SK-N-SH (cell line): ENCODE data around the gene XRCC5. TPM values are rescaled to one million over a fixed set of nuclear protein-coding genes. Genes with fewer than 3 reads are reported as not detected.

ENCODE experiments used
- CTCF ChIA-PET: fragments of 300-600, 350-600 bp; formaldehyde crosslinking; extraction: SDS; loops from one replicate; lab custom pipeline; 2021; lab: Yijun Ruan, JAX
- POLR2A ChIA-PET: fragments of 350-600 bp; sonication (Branson Sonifier 250); formaldehyde crosslinking; extraction: SDS; loops from one replicate; lab custom pipeline; 2020; ENCODE audit warnings: antibody characterized with exemption, inconsistent platforms; lab: Yijun Ruan, JAX
- DNase-seq: peaks from one replicate; pipeline ENCODE4 v3.0.0; 2012
- H2AFZ ChIP-seq: fragments of 200-600 bp; sonication (generic); 2 replicates; pipeline ENCODE4 v1.8.1; 2016; ENCODE audit warnings: antibody characterized with exemption, mild to moderate bottlenecking, low read depth
- H3F3A ChIP-seq: fragments of 200-600 bp; sonication (generic); replicated peaks from 2 replicates; pipeline ENCODE3; 2016; ENCODE audit warnings: antibody characterized with exemption, mild to moderate bottlenecking; ENCODE audit not compliant: insufficient read depth
- H3K27ac ChIP-seq, 2 experiments: fragments of 200-500 bp in 1 of 2; fragments of 200-600 bp in 1 of 2; sonication (Bioruptor generic) in 1 of 2; sonication (generic), shearing (Covaris generic) in 1 of 2; 2 replicates each; pipeline versions ENCODE4 v1.5.1 to v1.6.1; 2014 to 2016; ENCODE audit warnings: low read depth in 2 of 2, inconsistent platforms in 1 of 2, low read length in 1 of 2, mild to moderate bottlenecking in 1 of 2, mixed read lengths in 1 of 2
- H3K27me3 ChIP-seq: fragments of 200-600 bp; sonication (generic), shearing (Covaris generic); 2 replicates; pipeline ENCODE4 v1.6.1; 2016; ENCODE audit warnings: mixed run types; ENCODE audit not compliant: insufficient read depth
- H3K36me3 ChIP-seq, 2 experiments: fragments of 200-500 bp in 1 of 2; fragments of 200-600 bp in 1 of 2; sonication (Bioruptor generic) in 1 of 2; sonication (generic) in 1 of 2; replicated peaks in 1 of 2; 2 replicates each; pipeline versions ENCODE3 to v1.5.1; 2014 to 2016; ENCODE audit warnings: low read length in 1 of 2, mild to moderate bottlenecking in 1 of 2; ENCODE audit not compliant: insufficient read depth in 2 of 2, control insufficient read depth in 1 of 2
- H3K4me1 ChIP-seq, 2 experiments: fragments of 200-500 bp in 1 of 2; fragments of 200-600 bp in 1 of 2; sonication (Bioruptor generic) in 1 of 2; sonication (generic), shearing (Covaris generic) in 1 of 2; 2 replicates each; pipeline versions ENCODE4 v1.5.1 to v1.6.1; 2014 to 2016; ENCODE audit warnings: low read depth in 1 of 2, low read length in 1 of 2, mixed run types in 1 of 2; ENCODE audit not compliant: insufficient read depth in 2 of 2, control insufficient read depth in 1 of 2
- H3K4me2 ChIP-seq: fragments of 200-600 bp; sonication (generic), shearing (Covaris generic); 2 replicates; pipeline ENCODE4 v1.6.1; 2017; ENCODE audit warnings: mixed run types
- H3K4me3 ChIP-seq, 2 experiments: fragments of 200-500 bp in 1 of 2; fragments of 200-600 bp in 1 of 2; sonication (Bioruptor generic) in 1 of 2; sonication (generic), shearing (Covaris generic) in 1 of 2; 2 replicates each; pipeline versions ENCODE4 v1.5.1 to v1.8.1; 2014 to 2016; ENCODE audit warnings: low read depth in 2 of 2, inconsistent platforms in 1 of 2, low read length in 1 of 2, mild to moderate bottlenecking in 1 of 2, mixed read lengths in 1 of 2, moderate library complexity in 1 of 2
- H3K79me2 ChIP-seq: fragments of 200-600 bp; sonication (generic); 2 replicates; pipeline ENCODE4 v1.8.1; 2017; ENCODE audit warnings: mild to moderate bottlenecking; ENCODE audit not compliant: insufficient read depth
- H3K9ac ChIP-seq: fragments of 200-600 bp; sonication (generic); 2 replicates; pipeline ENCODE4 v1.6.1; 2017; ENCODE audit warnings: mixed run types
- H3K9me2 ChIP-seq: fragments of 200-600 bp; sonication (generic); 2 replicates; pipeline ENCODE4 v1.6.1; 2017; ENCODE audit warnings: mixed run types
- H3K9me3 ChIP-seq: fragments of 200-600 bp; sonication (generic); 2 replicates; pipeline ENCODE4 v1.6.1; 2017; ENCODE audit warnings: mixed run types, mild to moderate bottlenecking, moderate library complexity
- H4K20me1 ChIP-seq: fragments of 200-600 bp; sonication (generic); 2 replicates; pipeline ENCODE4 v1.6.1; 2017; ENCODE audit warnings: mild to moderate bottlenecking, mixed run types; ENCODE audit not compliant: insufficient read depth
- CHD2 ChIP-seq: fragments of 150-350 bp; IDR thresholded peaks from 2 replicates; pipeline ENCODE4 v1.6.1; 2018; ENCODE audit warnings: low read length; ENCODE audit not compliant: partially characterized antibody
- CTCF ChIP-seq: fragments of 200-600 bp; sonication (generic); IDR thresholded peaks from 2 replicates; pipeline ENCODE4 v1.6.1; 2017; ENCODE audit warnings: antibody characterized with exemption, mild to moderate bottlenecking, moderate library complexity
- EP300 ChIP-seq, 2 experiments: IDR thresholded peaks; 2 replicates each; pipeline versions ENCODE4 v1.4.0 to v1.6.1; 2012; ENCODE audit warnings: borderline replicate concordance in 1 of 2, low read depth in 1 of 2, low read length in 1 of 2
- EZH2phosphoT487 ChIP-seq: fragments of 200-600 bp; sonication (generic); IDR thresholded peaks from 2 replicates; pipeline ENCODE4 v1.6.1; 2017; ENCODE audit warnings: low read depth, mixed run types, mild to moderate bottlenecking, antibody characterized with exemption, moderate library complexity, borderline replicate concordance
- FOXM1 ChIP-seq: IDR thresholded peaks from 2 replicates; pipeline ENCODE4 v1.4.0; 2012; ENCODE audit warnings: low read depth, mild to moderate bottlenecking
- GATA2 ChIP-seq: sonication (generic); formaldehyde crosslinking; IDR thresholded peaks from 2 replicates; pipeline ENCODE4 v1.5.0; 2020; ENCODE audit warnings: mild to moderate bottlenecking, missing genetic modification reagents
- MXI1 ChIP-seq: IDR thresholded peaks from 2 replicates; pipeline ENCODE4 v1.6.1; 2012; ENCODE audit warnings: mild to moderate bottlenecking, low read depth, low read length, improper control_type of control experiment
- PBX3 ChIP-seq: IDR thresholded peaks from 2 replicates; pipeline ENCODE4; 2012
- POLR2AphosphoS5 ChIP-seq: IDR thresholded peaks from 2 replicates; pipeline ENCODE4 v1.6.1; 2012; ENCODE audit warnings: low read depth, low read length
- RAD21 ChIP-seq: IDR thresholded peaks from 2 replicates; pipeline ENCODE4 v1.6.1; 2012; ENCODE audit warnings: mild to moderate bottlenecking, low read length
- RCOR1 ChIP-seq: fragments of 150-350 bp; IDR thresholded peaks from 2 replicates; pipeline ENCODE4 v1.6.1; 2017; ENCODE audit warnings: antibody characterized with exemption, low read length
- REST ChIP-seq: IDR thresholded peaks from 2 replicates; pipeline ENCODE4 v1.6.1; 2012; ENCODE audit warnings: mild to moderate bottlenecking, low read depth, low read length, moderate library complexity
- RFX5 ChIP-seq: IDR thresholded peaks from 2 replicates; pipeline ENCODE4 v1.6.1; 2012; ENCODE audit warnings: mild to moderate bottlenecking, improper control_type of control experiment, low read length
- RXRA ChIP-seq: IDR thresholded peaks from 2 replicates; pipeline ENCODE4 v1.4.0; 2012; ENCODE audit warnings: low read depth, mild to moderate bottlenecking, borderline replicate concordance
- SIN3A ChIP-seq: IDR thresholded peaks from 2 replicates; pipeline ENCODE4 v1.6.1; 2012; ENCODE audit warnings: low read depth, mild to moderate bottlenecking, low read length, moderate library complexity, borderline replicate concordance
- SMC3 ChIP-seq: IDR thresholded peaks from 2 replicates; pipeline ENCODE4 v1.6.1; 2012; ENCODE audit warnings: low read depth, low read length, improper control_type of control experiment
- TCF12 ChIP-seq: IDR thresholded peaks from 2 replicates; pipeline ENCODE4 v1.4.0; 2012
- WGBS: methylation state at CpG from one replicate; pipeline ENCODE4 v1.1.6; 2017; ENCODE audit warnings: low lambda C conversion rate; 5-methylcytosine and 5-hydroxymethylcytosine counted together
- polyA plus RNA-seq, 3 experiments: library from polyadenylated mRNA; depleted of rRNA; stranded (reverse); fragments of >200 nt; gene quantifications; 2 replicates each; pipeline ENCODE4 v1.2.3, GENCODE V29; 2012
- TF ChIP-seq, protein P1 (sequence below): fragments of 150-350 bp; IDR thresholded peaks from 2 replicates; pipeline ENCODE4 v1.6.1; 2016; ENCODE audit warnings: mild to moderate bottlenecking, low read depth, low read length
- TF ChIP-seq, protein P2 (sequence below): IDR thresholded peaks from 2 replicates; pipeline ENCODE4 v1.4.0; 2012; ENCODE audit warnings: low read depth, borderline replicate concordance

XRCC5 gene
- polyA plus RNA-seq, 1 of the 3 experiments (the other 2 are of a cell fraction): 125 TPM

DNA sequence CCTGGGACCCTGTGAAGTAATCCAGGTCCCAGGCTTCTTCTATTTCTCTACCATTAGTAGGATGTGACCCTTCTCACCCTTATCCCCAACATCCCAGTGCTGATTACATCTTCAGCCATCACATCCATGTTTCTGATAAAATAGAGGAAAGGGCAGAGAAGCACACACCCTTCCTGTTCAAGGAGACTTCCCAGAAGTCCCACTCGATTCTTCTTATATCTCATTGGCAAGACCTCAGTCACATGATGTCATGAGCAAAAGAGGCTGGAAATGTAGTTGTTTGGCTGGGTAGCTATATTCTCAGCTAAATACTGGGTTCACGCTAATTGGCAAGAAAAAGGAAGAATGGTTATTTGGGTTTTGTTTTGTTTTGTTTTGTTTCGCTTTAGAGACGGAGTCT, 8.0 kb upstream of the XRCC5 start:
- DNase-seq: no peak
- Histone ChIP-seq H3F3A (no peaks in the 10 kb centered on the region), H3K4me3 (no peak overlapping the region), H3K4me1 (no peaks in the 10 kb centered on the region), H3K79me2 (no peaks in the 10 kb centered on the region), H2AFZ (no peak overlapping the region), H3K9me3 (no peaks in the 10 kb centered on the region), H3K27ac (no peak overlapping the region), H3K27me3 (no peaks in the 10 kb centered on the region), H3K4me2 (no peak overlapping the region), H3K36me3 (no peaks in the 10 kb centered on the region), H3K9ac (no peak overlapping the region), H4K20me1 (no peaks in the 10 kb centered on the region), H3K9me2 (no peaks in the 10 kb centered on the region)
- POLR2A ChIA-PET: no interaction called here
- WGBS: 89% methylated on average over 4 of the region's 4 CpGs
- CTCF ChIA-PET: no interaction called here
- TF ChIP-seq CHD2: no peak
- TF ChIP-seq, protein P1, sequence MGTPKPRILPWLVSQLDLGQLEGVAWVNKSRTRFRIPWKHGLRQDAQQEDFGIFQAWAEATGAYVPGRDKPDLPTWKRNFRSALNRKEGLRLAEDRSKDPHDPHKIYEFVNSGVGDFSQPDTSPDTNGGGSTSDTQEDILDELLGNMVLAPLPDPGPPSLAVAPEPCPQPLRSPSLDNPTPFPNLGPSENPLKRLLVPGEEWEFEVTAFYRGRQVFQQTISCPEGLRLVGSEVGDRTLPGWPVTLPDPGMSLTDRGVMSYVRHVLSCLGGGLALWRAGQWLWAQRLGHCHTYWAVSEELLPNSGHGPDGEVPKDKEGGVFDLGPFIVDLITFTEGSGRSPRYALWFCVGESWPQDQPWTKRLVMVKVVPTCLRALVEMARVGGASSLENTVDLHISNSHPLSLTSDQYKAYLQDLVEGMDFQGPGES: no peak
- TF ChIP-seq EZH2phosphoT487: no peak
- TF ChIP-seq POLR2AphosphoS5: no peak
- TF ChIP-seq FOXM1: no peak
- no peak for TF ChIP-seq EP300 (IDR thresholded peaks at IDR 0.05; ENCODE audit: borderline replicate concordance in 1 of 2, low read depth in 1 of 2, low read length in 1 of 2)
- TF ChIP-seq SIN3A: no peak
- no peak for TF ChIP-seq RCOR1
- TF ChIP-seq CTCF: no peak
- no peak for TF ChIP-seq REST
- no peak for TF ChIP-seq RXRA
- TF ChIP-seq MXI1: no peak
- TF ChIP-seq SMC3: no peak
- TF ChIP-seq PBX3: no peak
- TF ChIP-seq RFX5: no peak
- TF ChIP-seq RAD21: no peak
- TF ChIP-seq TCF12: no peak
- TF ChIP-seq, protein P2, sequence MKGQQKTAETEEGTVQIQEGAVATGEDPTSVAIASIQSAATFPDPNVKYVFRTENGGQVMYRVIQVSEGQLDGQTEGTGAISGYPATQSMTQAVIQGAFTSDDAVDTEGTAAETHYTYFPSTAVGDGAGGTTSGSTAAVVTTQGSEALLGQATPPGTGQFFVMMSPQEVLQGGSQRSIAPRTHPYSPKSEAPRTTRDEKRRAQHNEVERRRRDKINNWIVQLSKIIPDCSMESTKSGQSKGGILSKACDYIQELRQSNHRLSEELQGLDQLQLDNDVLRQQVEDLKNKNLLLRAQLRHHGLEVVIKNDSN: no peak
- TF ChIP-seq GATA2: no peak
